Activated CD8-positive, alpha-beta T cell treated with anti-CD3 and anti-CD28 coated beads, Interleukin-2, amount 10 ng/mL, durations not matched to agents 7 days and 5 days (primary cell): ENCODE data around the gene CADM2. TPM values are rescaled to one million over a fixed set of nuclear protein-coding genes. Genes with fewer than 3 reads are reported as not detected.
"Not testable (repeated sequence)": the region's sequence is repeated elsewhere in the genome, so short reads cannot be mapped to it uniquely, and the experiment has no call there.

Source experiments
- ATAC-seq: fragments of 150-1000 bp; cut with Tn5 transposase; one replicate; pipeline ENCODE4 v1.10.0; 2021; ENCODE audit warnings: moderate library complexity
- CTCF ChIA-PET: fragments of 350-600 bp; sonication (Branson Sonifier 250); formaldehyde crosslinking; loops from one replicate; lab custom pipeline; 2021; ENCODE audit warnings: antibody characterized with exemption; lab: Charles Lee
- POLR2A ChIA-PET: fragments of 350-600 bp; sonication (Branson Sonifier 250); formaldehyde crosslinking; loops from one replicate; lab custom pipeline; 2021; ENCODE audit warnings: antibody characterized with exemption; lab: Charles Lee
- DNase-seq: peaks from one replicate; pipeline ENCODE4 v3.0.0-alpha.2; 2020
- H3K27ac Mint-ChIP-seq: one replicate; pipeline ENCODE4 v1.8.0; 2021; ENCODE audit warnings: mild to moderate bottlenecking, mixed read lengths
- H3K27me3 Mint-ChIP-seq: one replicate; pipeline ENCODE4 v1.8.0; 2021; ENCODE audit warnings: low read depth, mixed read lengths
- H3K36me3 Mint-ChIP-seq: one replicate; pipeline ENCODE4 v1.8.0; 2021; ENCODE audit warnings: low read depth, mixed read lengths
- H3K4me1 Mint-ChIP-seq: one replicate; pipeline ENCODE4 v1.8.0; 2021; ENCODE audit warnings: low read depth, mixed read lengths
- H3K4me3 Mint-ChIP-seq: one replicate; pipeline ENCODE4 v1.8.0; 2021; ENCODE audit warnings: mild to moderate bottlenecking, mixed read lengths
- H3K9me3 Mint-ChIP-seq: one replicate; pipeline ENCODE4 v1.8.0; 2022; ENCODE audit warnings: mixed read lengths; ENCODE audit not compliant: insufficient read depth
- total RNA-seq, 2 experiments: library from RNA; stranded (reverse); gene quantifications; one replicate each; pipeline ENCODE4 v1.2.3, GENCODE V29; 2021

The CADM2 gene
- total RNA-seq, 2 experiments from 2014 or later: 0.21 to 0.29 TPM

- Mint-ChIP-seq H3K9me3 (peaks cover 18% of the 10 kb centered on the region), H3K36me3 (no peaks in the 10 kb centered on the region), H3K27ac (no peak overlapping the region), H3K27me3 (no peaks in the 10 kb centered on the region), H3K4me1 (no peaks in the 10 kb centered on the region), H3K4me3 (no peak overlapping the region)
- CTCF ChIA-PET: no interaction called here
- DNase-seq (no peak), ATAC-seq (no peak)
- POLR2A ChIA-PET: no interaction called here
Observed at GRCh38 chr3:85890043-85890555, 931.3 kb downstream of the CADM2 start.

GRCh38 chr3:85903434-85903833 is 944.6 kb downstream of the CADM2 start:
- Mint-ChIP-seq H3K27me3 (no peaks in the 10 kb centered on the region), H3K27ac (no peak overlapping the region), H3K36me3 (no peaks in the 10 kb centered on the region), H3K4me1 (no peaks in the 10 kb centered on the region), H3K4me3 (no peak overlapping the region), H3K9me3 (peaks cover 8% of the 10 kb centered on the region)
- ATAC-seq (no peak), DNase-seq (no peak)
- CTCF ChIA-PET: no interaction called here
- POLR2A ChIA-PET: no interaction called here

- H3K4me3 Mint-ChIP-seq: no peak overlapping the region
- no peaks in the 10 kb centered on the region for H3K36me3 Mint-ChIP-seq
- no peaks in the 10 kb centered on the region for H3K27me3 Mint-ChIP-seq
- peaks cover 3% of the 10 kb centered on the region for H3K9me3 Mint-ChIP-seq
- CTCF ChIA-PET: no interaction called here
- POLR2A ChIA-PET: no interaction called here
- H3K4me1 Mint-ChIP-seq: no peaks in the 10 kb centered on the region
- ATAC-seq (no peak), DNase-seq (no peak)
- H3K27ac Mint-ChIP-seq: no peak overlapping the region
Observed at GRCh38 chr3:85912980-85913379, 954.2 kb downstream of the CADM2 start.

GRCh38 chr3:85922374-85922773 is 963.6 kb downstream of the CADM2 start:
- Mint-ChIP-seq H3K27me3 (no peaks in the 10 kb centered on the region), H3K4me3 (no peak overlapping the region), H3K36me3 (no peaks in the 10 kb centered on the region), H3K27ac (no peak overlapping the region), H3K4me1 (no peaks in the 10 kb centered on the region), H3K9me3 (no peaks in the 10 kb centered on the region)
- ChIA-PET POLR2A (no interaction called here), CTCF (no interaction called here)
- DNase-seq (no peak), ATAC-seq (no peak)

- Mint-ChIP-seq H3K4me1 (no peaks in the 10 kb centered on the region), H3K4me3 (no peak overlapping the region), H3K27ac (no peak overlapping the region), H3K9me3 (no peaks in the 10 kb centered on the region), H3K27me3 (no peaks in the 10 kb centered on the region), H3K36me3 (no peaks in the 10 kb centered on the region)
- DNase-seq: no peak
- no peak for ATAC-seq
- ChIA-PET POLR2A (no interaction called here), CTCF (no interaction called here)
Observed at GRCh38 chr3:85930718-85931117, 971.9 kb downstream of the CADM2 start.

- CTCF ChIA-PET: no interaction called here
- no peaks in the 10 kb centered on the region for H3K27me3 Mint-ChIP-seq
- no peak for ATAC-seq
- no peaks in the 10 kb centered on the region for H3K4me1 Mint-ChIP-seq
- no peak overlapping the region for H3K27ac Mint-ChIP-seq
- H3K4me3 Mint-ChIP-seq: no peak overlapping the region
- H3K9me3 Mint-ChIP-seq: peaks cover 4% of the 10 kb centered on the region
- DNase-seq: no peak
- H3K36me3 Mint-ChIP-seq: no peaks in the 10 kb centered on the region
- POLR2A ChIA-PET: no interaction called here
Observed at GRCh38 chr3:85933326-85933725, 974.5 kb downstream of the CADM2 start.

- CTCF ChIA-PET: no interaction called here
- no peaks in the 10 kb centered on the region for H3K4me1 Mint-ChIP-seq
- H3K27ac Mint-ChIP-seq: no peak overlapping the region
- DNase-seq (no peak), ATAC-seq (no peak)
- H3K27me3 Mint-ChIP-seq: no peaks in the 10 kb centered on the region
- no peak overlapping the region for H3K4me3 Mint-ChIP-seq
- peaks cover 4% of the 10 kb centered on the region for H3K9me3 Mint-ChIP-seq
- no peaks in the 10 kb centered on the region for H3K36me3 Mint-ChIP-seq
- POLR2A ChIA-PET: no interaction called here
Observed at GRCh38 chr3:85935171-85935570, 976.4 kb downstream of the CADM2 start.

- DNase-seq (no peak), ATAC-seq (no peak)
- Mint-ChIP-seq H3K9me3 (peaks cover 4% of the 10 kb centered on the region), H3K36me3 (no peaks in the 10 kb centered on the region), H3K27ac (no peak overlapping the region), H3K27me3 (no peaks in the 10 kb centered on the region), H3K4me3 (no peak overlapping the region), H3K4me1 (no peaks in the 10 kb centered on the region)
- ChIA-PET CTCF (no interaction called here), POLR2A (no interaction called here)
Observed at GRCh38 chr3:85939074-85939482, 980.3 kb downstream of the CADM2 start.

GRCh38 chr3:85950435-85950834 is 991.6 kb downstream of the CADM2 start:
- Mint-ChIP-seq H3K27ac (no peak overlapping the region), H3K27me3 (no peaks in the 10 kb centered on the region), H3K4me1 (no peaks in the 10 kb centered on the region), H3K4me3 (no peak overlapping the region), H3K36me3 (no peaks in the 10 kb centered on the region), H3K9me3 (peaks cover 9% of the 10 kb centered on the region)
- POLR2A ChIA-PET: no interaction called here
- CTCF ChIA-PET: no interaction called here
- ATAC-seq: no peak
- no peak for DNase-seq

- ChIA-PET POLR2A (no interaction called here), CTCF (no interaction called here)
- Mint-ChIP-seq H3K4me1 (no peaks in the 10 kb centered on the region), H3K4me3 (no peak overlapping the region), H3K27ac (no peak overlapping the region), H3K9me3 (peaks cover 6% of the 10 kb centered on the region), H3K36me3 (no peaks in the 10 kb centered on the region), H3K27me3 (no peaks in the 10 kb centered on the region)
- DNase-seq (no peak), ATAC-seq (no peak)
Observed at GRCh38 chr3:85960793-85961192, 1002.0 kb downstream of the CADM2 start.

GRCh38 chr3:85977615-85978338 is 1019.0 kb downstream of the CADM2 start:
- ChIA-PET CTCF (no interaction called here), POLR2A (no interaction called here)
- H3K27ac Mint-ChIP-seq: no peak overlapping the region

GRCh38 chr3:85979034-85979433 is 1020.2 kb downstream of the CADM2 start:
- no peak overlapping the region for H3K4me3 Mint-ChIP-seq
- CTCF ChIA-PET: no interaction called here
- H3K4me1 Mint-ChIP-seq: no peaks in the 10 kb centered on the region
- POLR2A ChIA-PET: no interaction called here
- no peaks in the 10 kb centered on the region for H3K36me3 Mint-ChIP-seq
- no peaks in the 10 kb centered on the region for H3K27me3 Mint-ChIP-seq
- no peak overlapping the region for H3K27ac Mint-ChIP-seq
- ATAC-seq: no peak
- H3K9me3 Mint-ChIP-seq: no peaks in the 10 kb centered on the region
- no peak for DNase-seq

More at GRCh38 chr3:85977615-85978338, 1019.0 kb downstream of the CADM2 start:
- ATAC-seq (no peak), DNase-seq (no peak)
- Mint-ChIP-seq H3K27me3 (no peaks in the 10 kb centered on the region), H3K9me3 (no peaks in the 10 kb centered on the region), H3K4me1 (no peaks in the 10 kb centered on the region), H3K4me3 (no peak overlapping the region), H3K36me3 (no peaks in the 10 kb centered on the region)

GRCh38 chr3:85989581-85989980 is 1030.8 kb downstream of the CADM2 start:
- CTCF ChIA-PET, ATAC-seq, H3K36me3 Mint-ChIP-seq, H3K4me3 Mint-ChIP-seq, DNase-seq, H3K9me3 Mint-ChIP-seq, POLR2A ChIA-PET, H3K27me3 Mint-ChIP-seq, H3K4me1 Mint-ChIP-seq, H3K27ac Mint-ChIP-seq: not testable (repeated sequence)
